GM19328 (cell line): Measurements from ENCODE around the gene AMER3.

ENCODE experiments used
- ATAC-seq: cut with Tn5 transposase; IDR thresholded peaks from one replicate; pipeline ENCODE4 v1.9.1; 2021; ENCODE audit warnings: mild to moderate bottlenecking, moderate library complexity; ENCODE audit not compliant: unreplicated experiment

Gene AMER3

DNA sequence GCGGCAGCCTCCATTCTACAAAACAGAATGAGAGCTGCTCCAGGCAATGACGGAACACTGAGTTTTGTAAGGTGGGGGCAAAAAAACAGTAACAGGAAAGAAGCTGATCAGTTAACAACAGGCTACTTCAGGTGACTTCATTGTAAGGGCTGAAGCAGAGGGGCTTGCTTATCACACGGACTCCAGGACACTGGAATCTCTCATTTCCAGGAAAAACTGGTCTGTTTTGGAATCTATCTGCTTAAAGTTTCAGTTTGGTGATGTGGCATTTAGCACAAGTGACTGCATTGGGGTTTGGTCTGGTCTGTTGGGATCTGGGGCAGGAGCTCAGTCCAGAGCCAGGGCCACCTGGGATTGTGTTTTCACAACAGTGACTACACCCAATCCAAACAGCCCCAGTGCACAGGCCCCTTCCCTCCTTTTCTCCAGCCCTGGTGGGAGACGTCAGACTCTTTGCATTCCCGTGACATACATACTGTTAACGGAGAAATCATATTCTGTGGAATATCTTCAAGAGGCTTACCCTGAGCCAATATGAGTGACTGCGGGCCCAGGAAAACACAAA lies 14.1 kb downstream of the AMER3 start:
- no peak for ATAC-seq

- ATAC-seq, result no peak
Measured at GRCh38 chr2:130776550-130776949, 21.2 kb downstream of the AMER3 start.

DNA sequence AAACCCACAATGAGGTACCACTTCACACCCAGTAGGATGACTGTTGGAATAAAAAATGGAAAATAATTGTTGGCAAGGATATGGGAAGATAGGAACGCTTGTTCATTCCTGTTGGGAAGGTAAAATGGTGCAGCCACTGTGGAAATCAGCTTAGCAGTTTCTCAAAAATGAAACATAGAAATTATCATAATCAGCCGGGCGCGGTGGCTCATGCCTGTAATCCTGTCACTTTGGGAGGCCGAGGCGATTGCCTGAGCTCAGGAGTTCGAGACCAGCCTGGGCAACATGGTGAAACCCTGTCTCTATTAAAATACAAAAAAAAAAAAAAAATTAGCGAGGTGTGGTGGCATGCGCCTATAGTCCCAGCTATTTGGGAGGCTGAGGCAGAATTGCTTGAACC lies 23.4 kb downstream of the AMER3 start:
- no peak for ATAC-seq

- no peak for ATAC-seq
Measured at GRCh38 chr2:130785466-130786055, 30.2 kb downstream of the AMER3 start.

DNA sequence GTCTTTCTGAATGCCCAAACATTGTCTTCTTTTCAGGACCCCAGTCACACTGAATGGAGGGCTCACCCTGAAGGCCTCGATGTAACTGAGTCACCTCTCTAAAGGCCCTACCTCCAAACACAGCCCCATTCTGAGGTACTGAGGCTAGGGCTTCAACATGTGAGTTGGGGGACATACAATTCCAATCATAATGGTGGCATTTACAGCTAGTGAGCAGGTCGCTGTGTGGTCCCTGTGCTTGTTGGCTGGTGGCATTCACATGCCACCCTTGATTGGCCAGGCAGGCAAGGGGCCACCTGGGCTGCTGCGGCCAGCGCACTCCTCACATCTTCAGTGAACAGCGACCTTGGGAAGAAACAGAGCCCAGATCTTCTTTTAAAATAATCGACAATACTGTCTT lies 30.7 kb downstream of the AMER3 start:
- ATAC-seq, result no peak

DNA sequence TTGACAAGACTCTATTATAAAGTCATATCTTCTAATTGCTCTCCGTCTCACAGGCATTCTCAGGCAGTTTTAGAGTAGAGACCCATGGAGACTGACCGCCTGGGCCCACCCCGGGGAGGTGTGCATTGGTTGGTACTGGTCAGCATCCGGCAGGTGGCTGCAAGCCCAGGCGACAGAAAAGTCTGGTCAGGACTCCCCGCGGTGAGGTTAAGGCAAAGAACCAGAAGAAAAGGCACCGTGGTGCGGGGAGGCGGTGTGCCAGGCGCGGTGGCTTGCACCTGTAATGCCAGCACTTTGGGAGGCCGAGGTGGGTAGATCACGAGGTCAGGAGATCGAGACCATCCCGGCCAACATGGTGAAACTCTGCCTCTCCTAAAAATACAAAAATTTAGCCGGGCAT lies 32.5 kb downstream of the AMER3 start:
- ATAC-seq, result no peak

- no peak for ATAC-seq
Measured at GRCh38 chr2:130790312-130790711, 35.0 kb downstream of the AMER3 start.

- ATAC-seq, result no peak
Measured at GRCh38 chr2:130790804-130791616, 35.7 kb downstream of the AMER3 start.

- ATAC-seq, result no peak
Measured at GRCh38 chr2:130791617-130791939, 36.2 kb downstream of the AMER3 start.

GRCh38 chr2:130795431-130795830 lies 40.1 kb downstream of the AMER3 start:
- no peak for ATAC-seq

DNA sequence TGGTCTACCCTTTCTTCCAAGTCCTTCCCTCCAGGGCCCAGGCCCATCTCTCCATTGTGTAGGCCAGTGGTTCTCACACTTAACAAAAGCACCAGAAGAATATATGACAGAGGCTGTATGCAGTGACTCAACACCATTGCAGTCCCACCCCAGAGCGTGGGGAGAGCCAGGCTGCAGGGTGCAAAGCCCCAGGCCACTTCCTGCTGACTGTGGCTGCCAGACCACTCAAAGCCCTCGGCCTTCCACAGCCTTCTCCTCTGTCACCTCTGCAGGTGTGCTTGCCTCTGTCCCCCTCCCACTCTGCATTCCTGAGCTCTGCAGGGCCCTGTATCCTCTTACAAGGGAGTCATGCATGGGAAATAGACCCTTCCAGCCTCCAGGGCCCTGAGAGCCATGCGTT lies 41.0 kb downstream of the AMER3 start:
- ATAC-seq, result no peak

DNA sequence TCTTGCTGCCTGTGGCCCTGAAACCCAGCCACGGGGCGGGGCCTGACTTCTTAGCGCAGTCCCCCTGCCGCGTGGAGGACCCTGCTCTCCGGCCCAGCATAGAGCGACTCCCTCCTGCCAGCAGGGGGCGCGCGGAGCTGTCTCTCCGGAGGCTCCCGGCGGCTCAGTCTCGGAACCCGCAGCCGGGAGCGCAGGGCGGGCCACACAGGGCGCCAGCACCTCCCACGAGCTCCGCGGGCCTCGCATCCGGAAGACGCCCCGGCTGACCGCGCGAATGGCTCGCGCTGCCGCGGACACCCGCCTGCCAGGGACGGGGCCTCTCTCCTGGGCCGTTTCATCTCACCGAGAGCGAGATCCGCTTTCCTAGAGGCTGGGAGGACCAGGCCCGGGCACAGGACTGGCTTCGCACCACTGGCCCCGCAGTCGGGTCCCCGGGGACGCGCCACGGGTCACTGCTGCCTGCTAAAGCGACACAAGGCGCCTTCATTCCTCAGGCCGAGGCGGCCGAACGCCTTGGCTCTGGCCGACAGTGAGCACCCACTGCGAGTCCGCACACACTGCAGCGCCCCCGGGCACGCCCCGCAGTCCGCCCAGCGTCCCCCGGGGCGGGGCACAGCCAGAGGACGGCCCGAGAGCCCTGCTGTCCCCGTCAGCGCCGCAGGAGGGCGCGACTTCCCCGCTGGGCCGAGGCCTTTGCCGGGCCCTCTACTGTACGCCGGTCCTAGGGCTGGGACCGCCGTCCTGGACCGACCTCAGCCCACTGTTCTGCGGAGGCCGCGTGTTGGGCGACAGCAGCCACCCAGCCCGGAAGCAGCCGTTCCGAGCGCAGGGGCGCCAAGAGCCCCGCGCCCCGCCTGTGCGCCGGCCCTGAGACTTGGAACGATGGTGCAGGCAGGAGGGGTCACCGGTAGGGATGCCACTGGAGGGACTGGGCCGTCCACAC lies 42.4 kb downstream of the AMER3 start:
- ATAC-seq, result peak; percentile 94

GRCh38 chr2:130798472-130799218 lies 43.3 kb downstream of the AMER3 start:
- ATAC-seq, result no peak

GRCh38 chr2:130799295-130799694 lies 44.0 kb downstream of the AMER3 start:
- no peak for ATAC-seq

- ATAC-seq, result no peak
Measured at GRCh38 chr2:130805613-130806012, 50.3 kb downstream of the AMER3 start.

DNA sequence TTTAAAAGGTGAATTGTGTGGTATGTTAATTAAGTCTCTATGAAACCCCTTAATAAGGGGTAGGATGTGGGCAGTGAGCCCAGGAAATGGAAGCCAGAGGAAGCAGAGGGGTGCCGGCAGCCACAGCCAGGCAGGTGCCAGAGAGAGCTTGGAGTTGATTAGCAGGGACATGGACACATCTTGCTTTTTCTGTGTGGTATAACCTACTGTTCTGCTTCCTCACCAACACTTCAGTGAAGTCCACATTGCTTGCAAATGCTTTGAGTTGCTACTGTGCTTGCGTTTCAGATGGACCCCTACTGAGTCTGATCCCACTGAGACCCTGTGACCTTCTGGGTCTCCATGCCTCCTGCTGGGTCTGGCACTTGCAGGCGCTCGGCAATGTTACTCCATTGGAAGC lies 51.0 kb downstream of the AMER3 start:
- ATAC-seq, result no peak

- ATAC-seq, result no peak
Measured at GRCh38 chr2:130807659-130808385, 52.5 kb downstream of the AMER3 start.

GRCh38 chr2:130808482-130809268 lies 53.3 kb downstream of the AMER3 start:
- no peak for ATAC-seq

DNA sequence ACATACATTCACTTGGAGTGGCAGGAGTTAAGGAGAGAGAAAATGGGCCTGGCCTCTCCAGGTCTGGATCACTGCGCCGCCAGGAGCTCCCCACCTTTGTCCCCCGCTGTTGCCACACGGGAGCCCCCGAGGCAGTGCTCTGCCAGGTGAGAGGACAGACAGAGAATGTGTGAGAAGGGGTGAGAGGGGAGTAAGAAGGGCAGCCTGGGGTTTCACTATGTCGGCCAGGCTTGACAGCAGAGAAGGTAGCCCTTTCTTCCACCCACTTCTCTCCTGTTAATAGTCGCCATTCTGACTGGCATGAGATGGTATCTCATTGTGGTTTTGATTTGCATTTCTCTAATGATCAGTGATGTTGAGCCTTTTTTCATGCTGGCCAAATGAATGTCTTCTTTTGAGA lies 55.1 kb downstream of the AMER3 start:
- no peak for ATAC-seq
